K562 (cell line): ENCODE measurements around the gene PPRC1. TPM values are rescaled to one million over a fixed set of nuclear protein-coding genes. Genes with fewer than 3 reads are reported as not detected.

ENCODE experiments used
- ATAC-seq: fragments of 200-7000 bp; cut with Tn5 transposase; 3 replicates; pipeline ENCODE4 v1.9.1; 2020; ENCODE audit warnings: moderate library complexity
- BruUV-seq: library from RNA; stranded (reverse); fragments of 400-500 nt; replicated peaks from 2 replicates; lab custom pipeline; 2021; lab: Mats Ljungman, UMichigan
- CTCF ChIA-PET: fragments of 300-600 bp; formaldehyde crosslinking; extraction: SDS; loops from one replicate; lab custom pipeline; 2021; ENCODE audit warnings: low intra/inter-chr PET ratio; lab: Yijun Ruan, JAX
- POLR2A ChIA-PET: fragments of 300-600, 350-650 bp; sonication (Branson Sonifier 250); formaldehyde crosslinking; extraction: SDS; loops from one replicate; lab custom pipeline; 2021; ENCODE audit warnings: antibody characterized with exemption, inconsistent platforms; lab: Yijun Ruan, JAX
- DNase-seq, 4 experiments: peaks; one replicate each; pipeline versions ENCODE4 v3.0.0 to v3.0.0-alpha.2; 2011 to 2018; ENCODE audit warnings: low spot score in 3 of 4, mixed read lengths in 3 of 4; ENCODE audit errors: extremely low read depth in 1 of 4
- FAIRE-seq: peaks from 2 replicates; lab custom pipeline; 2011; peaks lifted over from hg19 to GRCh38; lab: Jason Lieb, UNC
- H2AFZ ChIP-seq: 2 replicates; pipeline ENCODE4 v1.6.0; 2011; ENCODE audit warnings: low read depth, low read length, control low read depth, inconsistent platforms
- H3K27ac ChIP-seq: fragments of 200-600 bp; 3 replicates; pipeline ENCODE4 v1.8.0; 2011; ENCODE audit warnings: low read depth, mild to moderate bottlenecking, control low read depth, inconsistent platforms, low read length, moderate library complexity, mixed read lengths; ENCODE audit errors: extremely low read depth
- H3K27me3 ChIP-seq, 2 experiments: fragments of 300-600 bp in 1 of 2; 2 replicates in 1 of 2; 3 replicates in 1 of 2; pipeline versions ENCODE4 v1.6.0 to v1.8.0; 2011; ENCODE audit warnings: inconsistent platforms in 2 of 2, low read length in 2 of 2, mild to moderate bottlenecking in 1 of 2, mixed read lengths in 1 of 2, moderate library complexity in 1 of 2; ENCODE audit not compliant: control insufficient read depth in 2 of 2, insufficient read depth in 2 of 2
- H3K36me3 ChIP-seq: fragments of 300-600 bp; 3 replicates; pipeline ENCODE4 v1.8.0; 2011; ENCODE audit warnings: mild to moderate bottlenecking, low read length, inconsistent platforms; ENCODE audit not compliant: control insufficient read depth, insufficient read depth
- H3K4me1 ChIP-seq, 2 experiments: fragments of 200-600 bp in 1 of 2; replicated peaks in 1 of 2; 2 replicates in 1 of 2; 3 replicates in 1 of 2; pipeline versions ENCODE4 v1.5.1 to v1.8.0; 2011; ENCODE audit warnings: inconsistent platforms in 2 of 2, low read length in 2 of 2, mild to moderate bottlenecking in 1 of 2, mixed read lengths in 1 of 2, moderate library complexity in 1 of 2; ENCODE audit not compliant: control insufficient read depth in 2 of 2, insufficient read depth in 2 of 2
- H3K4me2 ChIP-seq: 2 replicates; pipeline ENCODE4 v1.6.1; 2011; ENCODE audit warnings: low read length, control low read depth, inconsistent platforms, mixed read lengths; ENCODE audit not compliant: insufficient read depth
- H3K4me3 ChIP-seq: fragments of 200-600 bp; sonication (generic), shearing (Covaris generic); 2 replicates; pipeline ENCODE4 v1.5.1; 2016; ENCODE audit warnings: control low read depth, inconsistent platforms
- H3K79me2 ChIP-seq: fragments of 200-600 bp; 3 replicates; pipeline ENCODE4 v1.8.0; 2011; ENCODE audit warnings: low read length, inconsistent platforms; ENCODE audit not compliant: control insufficient read depth, insufficient read depth
- H3K9ac ChIP-seq, 2 experiments: 2 replicates each; pipeline versions ENCODE4 v1.6.0 to v1.6.1; 2011; ENCODE audit warnings: low read depth in 2 of 2, low read length in 2 of 2, control low read depth in 1 of 2, inconsistent platforms in 1 of 2, mild to moderate bottlenecking in 1 of 2, mixed read lengths in 1 of 2; ENCODE audit not compliant: insufficient read depth in 1 of 2
- H3K9me1 ChIP-seq: one replicate; pipeline ENCODE4 v1.6.0; 2011; ENCODE audit warnings: inconsistent platforms, mild to moderate bottlenecking, low read length, moderate library complexity; ENCODE audit not compliant: control insufficient read depth, insufficient read depth
- H3K9me3 ChIP-seq: replicated peaks from 2 replicates; pipeline ENCODE4 v1.5.1; 2011; ENCODE audit warnings: low read depth, low read length, inconsistent platforms; ENCODE audit not compliant: control insufficient read depth, insufficient read depth
- H4K20me1 ChIP-seq: replicated peaks from 2 replicates; pipeline ENCODE4 v1.6.1; 2011; ENCODE audit warnings: low read length, inconsistent platforms, mixed read lengths; ENCODE audit not compliant: control insufficient read depth, insufficient read depth
- FOSL1 ChIP-seq: fragments of 200-800 bp; sonication (Bioruptor generic); conservative IDR thresholded peaks from 2 replicates; pipeline ENCODE4 v1.6.1; 2016; ENCODE audit warnings: missing genetic modification characterization, missing compliant biosample characterization
- FOXJ3 ChIP-seq: sonication (generic); formaldehyde crosslinking; IDR thresholded peaks from 2 replicates; pipeline ENCODE4 v1.4.0; 2020; ENCODE audit warnings: mild to moderate bottlenecking, missing genetic modification reagents
- GTF3C2 ChIP-seq: IDR thresholded peaks from 3 replicates; pipeline ENCODE4 v1.6.1; 2011; ENCODE audit warnings: borderline replicate concordance, mild to moderate bottlenecking, moderate library complexity; ENCODE audit not compliant: insufficient read length; ENCODE audit errors: extremely low read depth
- HMG20A ChIP-seq: fragments of 450-650 bp; formaldehyde crosslinking; conservative IDR thresholded peaks from 2 replicates; pipeline ENCODE4 v1.4.0; 2020; ENCODE audit warnings: mild to moderate bottlenecking, mixed read lengths
- KDM5B ChIP-seq: fragments of 200-600 bp; sonication (generic); IDR thresholded peaks from 2 replicates; pipeline ENCODE4 v1.6.1; 2012; ENCODE audit warnings: low read depth, mild to moderate bottlenecking, moderate library complexity, low read length, control low read depth, inconsistent platforms; ENCODE audit not compliant: insufficient replicate concordance
- KLF10 ChIP-seq: fragments of 250-450 bp; sonication (Bioruptor Pico); IDR thresholded peaks from 2 replicates; pipeline ENCODE4 v1.6.1; 2021; ENCODE audit warnings: matching md5 sums
- NKRF ChIP-seq: fragments of 450-650 bp; IDR thresholded peaks from 2 replicates; pipeline ENCODE4 v1.6.1; 2016; ENCODE audit warnings: borderline replicate concordance
- NR2C2 ChIP-seq, 2 experiments: fragments of 200-800 bp in 1 of 2; sonication (Bioruptor generic) in 1 of 2; sonication (generic) in 1 of 2; formaldehyde crosslinking in 1 of 2; IDR thresholded peaks; 2 replicates each; pipeline versions ENCODE4 v1.6.1 to v1.8.0; 2016 to 2022; ENCODE audit warnings: mild to moderate bottlenecking in 1 of 2, missing compliant biosample characterization in 1 of 2, missing genetic modification characterization in 1 of 2, missing genetic modification reagents in 1 of 2
- THAP7 ChIP-seq: fragments of 250-450 bp; sonication (Bioruptor Pico); IDR thresholded peaks from 2 replicates; pipeline ENCODE4 v1.5.0; 2021
- UBTF ChIP-seq, 2 experiments: IDR thresholded peaks; 2 replicates each; pipeline ENCODE4 v1.6.1; 2012; ENCODE audit warnings: improper control_type of control experiment in 2 of 2, low read depth in 2 of 2, low read length in 2 of 2, borderline replicate concordance in 1 of 2
- ZNF134 ChIP-seq: fragments of 250-450 bp; sonication (Bioruptor Pico); conservative IDR thresholded peaks from 2 replicates; pipeline ENCODE4 v1.4.0; 2020
- WGBS: fragments of 100-300 bp; shearing (Covaris generic); methylation state at CpG from one replicate; pipeline ENCODE4 v1.1.6; 2016; ENCODE audit warnings: low coverage, mixed read lengths; ENCODE audit not compliant: insufficient coverage; ENCODE audit errors: missing lambda C conversion rate; 5-methylcytosine and 5-hydroxymethylcytosine counted together
- in situ Hi-C: fragments of 300-500 bp; cut with MboI; formaldehyde crosslinking; loops from 4 replicates; pipeline ENCODE4 v1.15.0; 2018; ENCODE audit warnings: inconsistent platforms, mixed read lengths
- intact Hi-C: fragments of 100-400 bp; cut with micrococcal nuclease; formaldehyde crosslinking; loops from 2 replicates; pipeline ENCODE4 v1.14.2; 2022
- polyA plus RNA-seq, 8 experiments: library from polyadenylated mRNA; depleted of rRNA in 4 of 8; stranded (reverse) in 5 of 8; unstranded in 3 of 8; fragments of >200 nt; fragmentation: Nextera tagmentation in 2 of 8; fragmentation: Illumina TruSeq in 1 of 8; extraction: Ambion mirVana in 2 of 8; extraction: Trizol in 1 of 8; gene quantifications; 2 replicates each; pipeline versions ENCODE4 v1.2.1 to v1.2.3, GENCODE V29; 2011 to 2014; ENCODE audit warnings: inconsistent platforms in 1 of 8, missing spikeins in 1 of 8
- total RNA-seq, 7 experiments: library from RNA; depleted of rRNA in 6 of 7; stranded (reverse); fragments of >200 nt in 6 of 7; fragmentation: Illumina TruSeq in 2 of 7; extraction: Trizol in 2 of 7; gene quantifications; 2 replicates each; pipeline versions ENCODE4 v1.2.1 to v1.2.3, GENCODE V29; 2011 to 2021; ENCODE audit warnings: low replicate concordance in 1 of 7

Gene PPRC1
- total and polyA plus RNA-seq, 9 of the 15 experiments (the other 6 are each of a cell fraction or from before 2014, with no cell fraction given) = 8.5 to 47.1 (median 16.2) TPM

- Histone ChIP-seq H3K4me2 (peak overlapping the region; percentile 89), H4K20me1 (peaks cover 24% of the 10 kb centered on the region; the same call in 1 of the 2 replicates), H3K27me3 (no peaks in the 10 kb centered on the region), H3K27ac (peak overlapping the region; percentile 91), H3K9me1 (peaks cover 8% of the 10 kb centered on the region), H3K36me3 (peaks cover 41% of the 10 kb centered on the region), H2AFZ (peak overlapping the region; percentile 99; the same call in 1 of the 2 replicates), H3K4me1 (peaks cover 22 to 24% of the 10 kb centered on the region in 2 experiments; a peak in 4 of 5 replicates), H3K9ac (peak overlapping the region; percentile 94 to 99), H3K79me2 (peaks cover 62% of the 10 kb centered on the region), H3K4me3 (peak overlapping the region; percentile 96), H3K9me3 (0 out of 2 replicates have a peak, but pooled peaks cover 2% of the 10 kb centered on the region)
- peak; percentile 67 for ATAC-seq
- intact Hi-C loops = loop anchor here (1.0 kb wide), 1 partner anchor 21 kb away; no protein-coding TSS in a partner anchor
- CTCF ChIA-PET = no interaction called here
- peak; percentile 76 for FAIRE-seq
- WGBS = 2% methylated on average over 11 of the region's 48 CpGs
- no TSS peak for BruUV-seq
- in situ Hi-C loops = no loop called here
- peak; percentile 79 to 84 (median 82) for DNase-seq
- POLR2A ChIA-PET = interaction anchor here (9.1 kb wide), 1 partner anchor 17 kb away, joined by 92 read pairs; the partner anchor contains the start of gene NOLC1
- TF ChIP-seq KDM5B = no peak
- TF ChIP-seq FOSL1 (tag) = no peak
- no peak for TF ChIP-seq FOXJ3 (CRISPR knock-in tag)
- TF ChIP-seq HMG20A (CRISPR knock-in tag) = no peak
- peak; percentile 12 to 35; a peak in 1 of 4 replicates for TF ChIP-seq UBTF (IDR thresholded peaks at IDR 0.05; ENCODE audit: borderline replicate concordance in 1 of 2, low read depth in 2 of 2, low read length in 2 of 2)
- TF ChIP-seq ZNF134 = no peak
- no peak for TF ChIP-seq NR2C2 (CRISPR knock-in tag; IDR thresholded peaks at IDR 0.05)
- no peak for TF ChIP-seq NR2C2 (tag; IDR thresholded peaks at IDR 0.05)
- TF ChIP-seq GTF3C2 = no peak
- peak; percentile 74 for TF ChIP-seq NKRF
- TF ChIP-seq KLF10 (CRISPR knock-in tag) = no peak
- TF ChIP-seq THAP7 (CRISPR knock-in tag) = no peak
These were observed 744 bp downstream of the PPRC1 start for GRCh38 chr10:102133373-102134195.
